Mononuclear cell (primary cell): Measurements from ENCODE around the gene TXNRD2. TPM values are rescaled to one million over a fixed set of nuclear protein-coding genes. Genes with fewer than 3 reads are reported as not detected.
"Not testable (repeated sequence)": the region's sequence is repeated elsewhere in the genome, so short reads cannot be mapped to it uniquely, and the experiment has no call there.

Experiments used
- H3K27me3 ChIP-seq: 2 replicates; pipeline ENCODE4 v1.6.0; 2011; ENCODE audit warnings: low read length, control low read depth; ENCODE audit not compliant: insufficient read depth
- H3K4me1 ChIP-seq: 2 replicates; pipeline ENCODE4 v1.5.1; 2011; ENCODE audit warnings: mild to moderate bottlenecking, low read length, control low read depth; ENCODE audit not compliant: insufficient read depth
- H3K4me3 ChIP-seq: 2 replicates; pipeline ENCODE4 v1.5.1; 2011; ENCODE audit warnings: mild to moderate bottlenecking, low read length, moderate library complexity
- H3K9me3 ChIP-seq: 2 replicates; pipeline ENCODE4 v1.5.1; 2011; ENCODE audit warnings: low read depth, mild to moderate bottlenecking, control low read depth, low read length
- total RNA-seq: library from RNA; depleted of rRNA; stranded (reverse); fragments of >200 nt; gene quantifications from one replicate; pipeline ENCODE4 v1.2.3, GENCODE V29; 2012

TXNRD2 gene
- total RNA-seq, 1 donor = 11.3 TPM

GRCh38 chr22:19930551-19931486 lies 10.8 kb downstream of the TXNRD2 start:
- Histone ChIP-seq H3K27me3 (no peaks in the 10 kb centered on the region), H3K4me3 (no peak overlapping the region), H3K4me1 (peaks cover 25% of the 10 kb centered on the region), H3K9me3 (no peaks in the 10 kb centered on the region)

GRCh38 chr22:19929586-19930550 lies 11.8 kb downstream of the TXNRD2 start:
- H3K4me3 ChIP-seq = no peak overlapping the region
- no peaks in the 10 kb centered on the region for H3K27me3 ChIP-seq
- peaks cover 25% of the 10 kb centered on the region for H3K4me1 ChIP-seq
- no peaks in the 10 kb centered on the region for H3K9me3 ChIP-seq

- H3K27me3 ChIP-seq = no peaks in the 10 kb centered on the region
- H3K9me3 ChIP-seq = no peaks in the 10 kb centered on the region
- H3K4me3 ChIP-seq = no peak overlapping the region
- H3K4me1 ChIP-seq = peaks cover 18% of the 10 kb centered on the region
Observed at GRCh38 chr22:19928207-19928606, 13.4 kb downstream of the TXNRD2 start.

- H3K4me3 ChIP-seq = no peak overlapping the region
- peaks cover 13% of the 10 kb centered on the region for H3K4me1 ChIP-seq
- H3K9me3 ChIP-seq = no peaks in the 10 kb centered on the region
- no peaks in the 10 kb centered on the region for H3K27me3 ChIP-seq
Observed at GRCh38 chr22:19927696-19928095, 13.9 kb downstream of the TXNRD2 start.

GRCh38 chr22:19926028-19926427 lies 15.6 kb downstream of the TXNRD2 start:
- not testable (repeated sequence) for H3K27me3 ChIP-seq, H3K4me1 ChIP-seq, H3K9me3 ChIP-seq, H3K4me3 ChIP-seq

- Histone ChIP-seq H3K4me3 (no peak overlapping the region), H3K9me3 (no peaks in the 10 kb centered on the region), H3K27me3 (no peaks in the 10 kb centered on the region), H3K4me1 (peaks cover 6% of the 10 kb centered on the region)
Observed at GRCh38 chr22:19923914-19924513, 17.6 kb downstream of the TXNRD2 start.

GRCh38 chr22:19921544-19922081 lies 20.0 kb downstream of the TXNRD2 start:
- Histone ChIP-seq H3K9me3 (no peaks in the 10 kb centered on the region), H3K4me3 (no peak overlapping the region), H3K27me3 (no peaks in the 10 kb centered on the region), H3K4me1 (no peaks in the 10 kb centered on the region)

GRCh38 chr22:19919701-19920363 lies 21.8 kb downstream of the TXNRD2 start:
- no peaks in the 10 kb centered on the region for H3K27me3 ChIP-seq
- H3K4me1 ChIP-seq = no peaks in the 10 kb centered on the region
- no peak overlapping the region for H3K4me3 ChIP-seq
- no peaks in the 10 kb centered on the region for H3K9me3 ChIP-seq

- H3K9me3 ChIP-seq = no peaks in the 10 kb centered on the region
- H3K4me3 ChIP-seq = no peak overlapping the region
Observed at GRCh38 chr22:19918332-19919106, 23.1 kb downstream of the TXNRD2 start.

GRCh38 chr22:19917389-19918138 lies 24.1 kb downstream of the TXNRD2 start:
- no peaks in the 10 kb centered on the region for H3K9me3 ChIP-seq
- H3K27me3 ChIP-seq = no peaks in the 10 kb centered on the region
- H3K4me3 ChIP-seq = no peak overlapping the region
- no peaks in the 10 kb centered on the region for H3K4me1 ChIP-seq

More at GRCh38 chr22:19918332-19919106, 23.1 kb downstream of the TXNRD2 start:
- no peaks in the 10 kb centered on the region for H3K4me1 ChIP-seq
- no peaks in the 10 kb centered on the region for H3K27me3 ChIP-seq

- no peaks in the 10 kb centered on the region for H3K9me3 ChIP-seq
- H3K4me1 ChIP-seq = no peaks in the 10 kb centered on the region
- H3K27me3 ChIP-seq = no peaks in the 10 kb centered on the region
- no peak overlapping the region for H3K4me3 ChIP-seq
Observed at GRCh38 chr22:19916941-19917340, 24.7 kb downstream of the TXNRD2 start.

- no peaks in the 10 kb centered on the region for H3K27me3 ChIP-seq
Observed at GRCh38 chr22:19916006-19916405, 25.6 kb downstream of the TXNRD2 start.

GRCh38 chr22:19915287-19915954 lies 26.2 kb downstream of the TXNRD2 start:
- no peaks in the 10 kb centered on the region for H3K9me3 ChIP-seq
- H3K27me3 ChIP-seq = no peaks in the 10 kb centered on the region
- no peak overlapping the region for H3K4me3 ChIP-seq
- no peaks in the 10 kb centered on the region for H3K4me1 ChIP-seq

More at GRCh38 chr22:19916006-19916405, 25.6 kb downstream of the TXNRD2 start:
- no peak overlapping the region for H3K4me3 ChIP-seq
- no peaks in the 10 kb centered on the region for H3K9me3 ChIP-seq
- no peaks in the 10 kb centered on the region for H3K4me1 ChIP-seq
